ENCODE data around the gene HMGB1. TPM values are rescaled to one million over a fixed set of nuclear protein-coding genes. Genes with fewer than 3 reads are reported as not detected.

The HMGB1 gene
- total and polyA plus RNA-seq, 2 of the 13 experiments (the other 11 are each of a cell fraction or from before 2014, with no cell fraction given) = 115 to 584 TPM

DNA sequence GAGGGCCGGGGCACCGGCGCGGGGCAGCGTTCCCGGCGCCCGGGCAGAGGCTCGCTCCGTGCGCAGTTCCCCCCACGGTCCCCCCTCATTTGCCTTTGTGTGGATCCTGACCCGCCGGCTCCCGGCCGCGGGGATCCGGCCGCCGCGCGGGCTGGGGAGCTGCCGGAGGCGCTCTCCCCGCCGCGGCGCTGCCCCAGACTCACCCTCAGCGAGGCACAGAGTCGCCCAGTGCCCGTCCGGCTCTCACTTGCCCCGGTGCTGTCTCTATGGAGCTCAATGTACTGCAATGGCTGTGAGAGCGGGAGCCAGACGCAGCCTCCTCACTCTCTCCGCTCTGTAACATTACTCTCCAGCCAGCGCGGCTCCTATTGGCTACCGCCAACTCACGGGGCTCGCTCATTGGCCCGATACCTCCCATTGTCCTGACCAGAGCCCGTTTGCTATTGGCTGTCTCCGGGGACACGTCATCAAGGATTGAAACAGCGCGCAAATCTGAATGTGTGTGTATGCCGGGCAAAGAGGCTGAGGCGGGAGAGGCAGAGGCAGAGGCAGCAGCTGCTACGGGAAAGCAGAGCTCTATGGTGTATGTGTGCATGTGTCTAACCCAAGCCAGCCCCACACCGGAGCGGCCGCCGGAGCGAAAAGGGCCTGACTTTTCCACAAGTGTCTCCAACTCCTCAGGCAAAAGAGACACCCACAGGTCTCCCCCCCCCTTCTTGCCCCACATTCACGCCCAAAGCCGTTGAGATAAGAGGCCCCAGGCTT, at the start of gene HMGB1 (continued):
- TF ChIP-seq, protein P1, sequence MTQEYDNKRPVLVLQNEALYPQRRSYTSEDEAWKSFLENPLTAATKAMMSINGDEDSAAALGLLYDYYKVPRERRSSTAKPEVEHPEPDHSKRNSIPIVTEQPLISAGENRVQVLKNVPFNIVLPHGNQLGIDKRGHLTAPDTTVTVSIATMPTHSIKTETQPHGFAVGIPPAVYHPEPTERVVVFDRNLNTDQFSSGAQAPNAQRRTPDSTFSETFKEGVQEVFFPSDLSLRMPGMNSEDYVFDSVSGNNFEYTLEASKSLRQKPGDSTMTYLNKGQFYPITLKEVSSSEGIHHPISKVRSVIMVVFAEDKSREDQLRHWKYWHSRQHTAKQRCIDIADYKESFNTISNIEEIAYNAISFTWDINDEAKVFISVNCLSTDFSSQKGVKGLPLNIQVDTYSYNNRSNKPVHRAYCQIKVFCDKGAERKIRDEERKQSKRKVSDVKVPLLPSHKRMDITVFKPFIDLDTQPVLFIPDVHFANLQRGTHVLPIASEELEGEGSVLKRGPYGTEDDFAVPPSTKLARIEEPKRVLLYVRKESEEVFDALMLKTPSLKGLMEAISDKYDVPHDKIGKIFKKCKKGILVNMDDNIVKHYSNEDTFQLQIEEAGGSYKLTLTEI (CRISPR knock-in tag; conservative IDR thresholded peaks at IDR 0.05) = no peak
- TF ChIP-seq, protein P2, sequence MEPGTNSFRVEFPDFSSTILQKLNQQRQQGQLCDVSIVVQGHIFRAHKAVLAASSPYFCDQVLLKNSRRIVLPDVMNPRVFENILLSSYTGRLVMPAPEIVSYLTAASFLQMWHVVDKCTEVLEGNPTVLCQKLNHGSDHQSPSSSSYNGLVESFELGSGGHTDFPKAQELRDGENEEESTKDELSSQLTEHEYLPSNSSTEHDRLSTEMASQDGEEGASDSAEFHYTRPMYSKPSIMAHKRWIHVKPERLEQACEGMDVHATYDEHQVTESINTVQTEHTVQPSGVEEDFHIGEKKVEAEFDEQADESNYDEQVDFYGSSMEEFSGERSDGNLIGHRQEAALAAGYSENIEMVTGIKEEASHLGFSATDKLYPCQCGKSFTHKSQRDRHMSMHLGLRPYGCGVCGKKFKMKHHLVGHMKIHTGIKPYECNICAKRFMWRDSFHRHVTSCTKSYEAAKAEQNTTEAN (CRISPR knock-in tag; conservative IDR thresholded peaks at IDR 0.05) = no peak
- TF ChIP-seq, protein P3, sequence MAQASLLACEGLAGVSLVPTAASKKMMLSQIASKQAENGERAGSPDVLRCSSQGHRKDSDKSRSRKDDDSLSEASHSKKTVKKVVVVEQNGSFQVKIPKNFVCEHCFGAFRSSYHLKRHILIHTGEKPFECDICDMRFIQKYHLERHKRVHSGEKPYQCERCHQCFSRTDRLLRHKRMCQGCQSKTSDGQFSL (CRISPR knock-in tag; IDR thresholded peaks at IDR 0.05) = 0 out of 2 replicates have a peak, but pooled peaks have one; percentile 57
- peak; percentile 93 for TF ChIP-seq CREM (IDR thresholded peaks at IDR 0.05)
- TF ChIP-seq CREM (CRISPR knock-in tag; IDR thresholded peaks at IDR 0.05) = no peak
- TF ChIP-seq, protein P4, sequence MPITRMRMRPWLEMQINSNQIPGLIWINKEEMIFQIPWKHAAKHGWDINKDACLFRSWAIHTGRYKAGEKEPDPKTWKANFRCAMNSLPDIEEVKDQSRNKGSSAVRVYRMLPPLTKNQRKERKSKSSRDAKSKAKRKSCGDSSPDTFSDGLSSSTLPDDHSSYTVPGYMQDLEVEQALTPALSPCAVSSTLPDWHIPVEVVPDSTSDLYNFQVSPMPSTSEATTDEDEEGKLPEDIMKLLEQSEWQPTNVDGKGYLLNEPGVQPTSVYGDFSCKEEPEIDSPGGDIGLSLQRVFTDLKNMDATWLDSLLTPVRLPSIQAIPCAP (CRISPR knock-in tag; IDR thresholded peaks at IDR 0.05; ENCODE audit: low read depth) = no peak
- TF ChIP-seq, protein P5, sequence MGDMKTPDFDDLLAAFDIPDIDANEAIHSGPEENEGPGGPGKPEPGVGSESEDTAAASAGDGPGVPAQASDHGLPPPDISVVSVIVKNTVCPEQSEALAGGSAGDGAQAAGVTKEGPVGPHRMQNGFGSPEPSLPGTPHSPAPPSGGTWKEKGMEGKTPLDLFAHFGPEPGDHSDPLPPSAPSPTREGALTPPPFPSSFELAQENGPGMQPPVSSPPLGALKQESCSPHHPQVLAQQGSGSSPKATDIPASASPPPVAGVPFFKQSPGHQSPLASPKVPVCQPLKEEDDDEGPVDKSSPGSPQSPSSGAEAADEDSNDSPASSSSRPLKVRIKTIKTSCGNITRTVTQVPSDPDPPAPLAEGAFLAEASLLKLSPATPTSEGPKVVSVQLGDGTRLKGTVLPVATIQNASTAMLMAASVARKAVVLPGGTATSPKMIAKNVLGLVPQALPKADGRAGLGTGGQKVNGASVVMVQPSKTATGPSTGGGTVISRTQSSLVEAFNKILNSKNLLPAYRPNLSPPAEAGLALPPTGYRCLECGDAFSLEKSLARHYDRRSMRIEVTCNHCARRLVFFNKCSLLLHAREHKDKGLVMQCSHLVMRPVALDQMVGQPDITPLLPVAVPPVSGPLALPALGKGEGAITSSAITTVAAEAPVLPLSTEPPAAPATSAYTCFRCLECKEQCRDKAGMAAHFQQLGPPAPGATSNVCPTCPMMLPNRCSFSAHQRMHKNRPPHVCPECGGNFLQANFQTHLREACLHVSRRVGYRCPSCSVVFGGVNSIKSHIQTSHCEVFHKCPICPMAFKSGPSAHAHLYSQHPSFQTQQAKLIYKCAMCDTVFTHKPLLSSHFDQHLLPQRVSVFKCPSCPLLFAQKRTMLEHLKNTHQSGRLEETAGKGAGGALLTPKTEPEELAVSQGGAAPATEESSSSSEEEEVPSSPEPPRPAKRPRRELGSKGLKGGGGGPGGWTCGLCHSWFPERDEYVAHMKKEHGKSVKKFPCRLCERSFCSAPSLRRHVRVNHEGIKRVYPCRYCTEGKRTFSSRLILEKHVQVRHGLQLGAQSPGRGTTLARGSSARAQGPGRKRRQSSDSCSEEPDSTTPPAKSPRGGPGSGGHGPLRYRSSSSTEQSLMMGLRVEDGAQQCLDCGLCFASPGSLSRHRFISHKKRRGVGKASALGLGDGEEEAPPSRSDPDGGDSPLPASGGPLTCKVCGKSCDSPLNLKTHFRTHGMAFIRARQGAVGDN (CRISPR knock-in tag; IDR thresholded peaks at IDR 0.05) = peak; percentile 77
- no peak for TF ChIP-seq RBM22 (optimal IDR thresholded peaks at IDR 0.05; ENCODE audit: low read length)
- TF ChIP-seq, protein P6, sequence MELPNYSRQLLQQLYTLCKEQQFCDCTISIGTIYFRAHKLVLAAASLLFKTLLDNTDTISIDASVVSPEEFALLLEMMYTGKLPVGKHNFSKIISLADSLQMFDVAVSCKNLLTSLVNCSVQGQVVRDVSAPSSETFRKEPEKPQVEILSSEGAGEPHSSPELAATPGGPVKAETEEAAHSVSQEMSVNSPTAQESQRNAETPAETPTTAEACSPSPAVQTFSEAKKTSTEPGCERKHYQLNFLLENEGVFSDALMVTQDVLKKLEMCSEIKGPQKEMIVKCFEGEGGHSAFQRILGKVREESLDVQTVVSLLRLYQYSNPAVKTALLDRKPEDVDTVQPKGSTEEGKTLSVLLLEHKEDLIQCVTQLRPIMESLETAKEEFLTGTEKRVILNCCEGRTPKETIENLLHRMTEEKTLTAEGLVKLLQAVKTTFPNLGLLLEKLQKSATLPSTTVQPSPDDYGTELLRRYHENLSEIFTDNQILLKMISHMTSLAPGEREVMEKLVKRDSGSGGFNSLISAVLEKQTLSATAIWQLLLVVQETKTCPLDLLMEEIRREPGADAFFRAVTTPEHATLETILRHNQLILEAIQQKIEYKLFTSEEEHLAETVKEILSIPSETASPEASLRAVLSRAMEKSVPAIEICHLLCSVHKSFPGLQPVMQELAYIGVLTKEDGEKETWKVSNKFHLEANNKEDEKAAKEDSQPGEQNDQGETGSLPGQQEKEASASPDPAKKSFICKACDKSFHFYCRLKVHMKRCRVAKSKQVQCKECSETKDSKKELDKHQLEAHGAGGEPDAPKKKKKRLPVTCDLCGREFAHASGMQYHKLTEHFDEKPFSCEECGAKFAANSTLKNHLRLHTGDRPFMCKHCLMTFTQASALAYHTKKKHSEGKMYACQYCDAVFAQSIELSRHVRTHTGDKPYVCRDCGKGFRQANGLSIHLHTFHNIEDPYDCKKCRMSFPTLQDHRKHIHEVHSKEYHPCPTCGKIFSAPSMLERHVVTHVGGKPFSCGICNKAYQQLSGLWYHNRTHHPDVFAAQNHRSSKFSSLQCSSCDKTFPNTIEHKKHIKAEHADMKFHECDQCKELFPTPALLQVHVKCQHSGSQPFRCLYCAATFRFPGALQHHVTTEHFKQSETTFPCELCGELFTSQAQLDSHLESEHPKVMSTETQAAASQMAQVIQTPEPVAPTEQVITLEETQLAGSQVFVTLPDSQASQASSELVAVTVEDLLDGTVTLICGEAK (IDR thresholded peaks at IDR 0.05) = no peak
- TF ChIP-seq, protein P6 (CRISPR knock-in tag; IDR thresholded peaks at IDR 0.05) = no peak

Measured in HepG2 (cell line).